ENCODE measurements around the gene HOXC10. TPM values are rescaled to one million over a fixed set of nuclear protein-coding genes. Genes with fewer than 3 reads are reported as not detected.
A peak's percentile ranks its signal among the peaks of the same experiment; 100 is the strongest.

The HOXC10 gene
- total and polyA plus RNA-seq, 2 of the 8 experiments (the other 6 are each of a cell fraction or from before 2014, with no cell fraction given), result not detected

- no peak overlapping the region for H3K56ac ChIP-seq (replicated peaks; ENCODE audit: insufficient read length, low read depth, low read length)
- H4K91ac ChIP-seq (replicated peaks; ENCODE audit: insufficient read length, low read length), result no peak overlapping the region
- no peak overlapping the region for H3K27ac ChIP-seq (ENCODE audit: low read depth, low read length)
- peak overlapping the region; percentile 34 to 38; a peak in 3 of 4 replicates for H3K4me2 ChIP-seq (ENCODE audit: insufficient read depth in 1 of 2, low read depth in 2 of 2, low read length in 2 of 2)
- H4K5ac ChIP-seq (ENCODE audit: insufficient read length, low read depth, low read length), result no peak overlapping the region
- peaks cover 99 to 100% (median 100%) of the 10 kb centered on the region in 4 experiments for H3K27me3 ChIP-seq (replicated peaks in 1 of 4; ENCODE audit: control insufficient read depth in 3 of 4, extremely low read depth in 1 of 4, insufficient read depth in 3 of 4, low read length in 3 of 4)
- H3K4ac ChIP-seq (replicated peaks; ENCODE audit: insufficient read length, low read depth, low read length), result no peak overlapping the region
- H2BK12ac ChIP-seq (ENCODE audit: low read depth, low read length), result no peak overlapping the region
- DNase-seq (ENCODE audit: low read depth in 1 of 2, low spot score in 2 of 2) (peak in 1 of 2 experiments; percentile 84), FAIRE-seq (no peak)
- H3K23me2 ChIP-seq (ENCODE audit: low read depth, low read length), result no peaks in the 10 kb centered on the region
- H3K79me2 ChIP-seq (ENCODE audit: control insufficient read depth in 1 of 2, insufficient read depth in 2 of 2, low read length in 2 of 2), result no peaks in the 10 kb centered on the region
- H3K79me1 ChIP-seq (ENCODE audit: low read depth, low read length), result no peaks in the 10 kb centered on the region
- no peak overlapping the region for H2AK5ac ChIP-seq (ENCODE audit: low read depth, low read length)
- H2BK20ac ChIP-seq (ENCODE audit: low read length), result 0 out of 2 replicates have a peak overlapping the region, but pooled peaks have one; percentile 43
- peak overlapping the region in 1 of 4 experiments; percentile 45; a peak in 3 of 8 replicates for H3K4me3 ChIP-seq (ENCODE audit: extremely low read depth in 1 of 4, insufficient read depth in 2 of 4, low read depth in 3 of 4, low read length in 4 of 4)
- no peak overlapping the region for H4K8ac ChIP-seq (ENCODE audit: extremely low read depth, insufficient read depth, low read length)
- H2BK5ac ChIP-seq (ENCODE audit: low read depth, low read length), result no peak overlapping the region
- peaks cover 22 to 39% of the 10 kb centered on the region in 2 experiments for H4K20me1 ChIP-seq (replicated peaks in 1 of 2; ENCODE audit: control insufficient read depth in 1 of 2, insufficient read depth in 2 of 2, low read length in 2 of 2)
- CTCF ChIA-PET (ENCODE audit: partially characterized antibody), result interaction anchor here (0.7 to 1.4 kb wide), 5 partner anchors 11 to 342 kb away, joined by 3 to 5 read pairs (median 4); partner anchors contain the start of gene HOXC12
- H3K23ac ChIP-seq (ENCODE audit: insufficient read length), result no peak overlapping the region
- H3K18ac ChIP-seq (ENCODE audit: extremely low read depth, low read length), result no peak overlapping the region
- peaks cover 0 to 8% (median 0%) of the 10 kb centered on the region in 4 experiments; a peak in 2 of 8 replicates for H3K36me3 ChIP-seq (ENCODE audit: control insufficient read depth in 2 of 4, insufficient read depth in 4 of 4, low read length in 3 of 4)
- H2AFZ ChIP-seq (ENCODE audit: low read length), result no peak overlapping the region
- H2BK15ac ChIP-seq (ENCODE audit: low read length), result no peak overlapping the region
- no peak overlapping the region for H3K9ac ChIP-seq (replicated peaks in 1 of 4; ENCODE audit: extremely low read depth in 1 of 4, low read depth in 3 of 4, low read length in 3 of 4)
- H3K4me1 ChIP-seq (replicated peaks in 1 of 4; ENCODE audit: control insufficient read depth in 3 of 4, insufficient read depth in 4 of 4, low read length in 3 of 4), result peaks cover 0 to 4% (median 2%) of the 10 kb centered on the region in 4 experiments; a peak in 3 of 7 replicates
- POLR2A ChIA-PET (ENCODE audit: partially characterized antibody), result interaction anchor here (0.9 to 2.2 kb wide), 4 partner anchors 12 to 25 kb away, joined by 3 to 9 read pairs (median 4); partner anchors contain the start of gene HOXC12
- H3K9me3 ChIP-seq (ENCODE audit: insufficient read depth in 2 of 2, low read depth in 1 of 2, low read length in 1 of 2), result no peaks in the 10 kb centered on the region
- H3K14ac ChIP-seq (ENCODE audit: insufficient read length), result no peak overlapping the region
- WGBS, 2 experiments (ENCODE audit: extremely low coverage in 1 of 2, insufficient coverage in 1 of 2, insufficient read length in 1 of 2, insufficient replicate concordance in 2 of 2, low coverage in 1 of 2, low lambda C conversion rate in 2 of 2, missing lambda C conversion rate in 1 of 2), result 5% methylated on average over 17 of the region's 18 CpGs; no CpG with 5 or more reads in 1 of the 2 experiments
- no peak overlapping the region for H2BK120ac ChIP-seq (replicated peaks; ENCODE audit: low read depth, low read length)
- no peak for TF ChIP-seq SIX5 (IDR thresholded peaks at IDR 0.05; ENCODE audit: low read depth, low read length)
- TF ChIP-seq RNF2 (IDR thresholded peaks at IDR 0.05; ENCODE audit: borderline replicate concordance, low read depth, low read length, missing control alignments, poor library complexity, severe bottlenecking), result peak; percentile 94
- no peak for TF ChIP-seq RFX5 (IDR thresholded peaks at IDR 0.05; ENCODE audit: borderline replicate concordance, low read depth, low read length)
- no peak for TF ChIP-seq GTF2F1 (IDR thresholded peaks at IDR 0.05; ENCODE audit: borderline replicate concordance, low read depth, low read length)
- TF ChIP-seq SIN3A (conservative IDR thresholded peaks at IDR 0.05 in 1 of 2, IDR thresholded peaks at IDR 0.05 in 1 of 2; ENCODE audit: low read depth in 1 of 2, low read length in 2 of 2), result no peak
- TF ChIP-seq ASH2L (IDR thresholded peaks at IDR 0.05; ENCODE audit: low read length), result no peak
- TF ChIP-seq TEAD4 (IDR thresholded peaks at IDR 0.05; ENCODE audit: low read depth, low read length), result no peak
- no peak for TF ChIP-seq JUN (IDR thresholded peaks at IDR 0.05; ENCODE audit: low read depth, low read length)
- no peak for TF ChIP-seq KDM5A (IDR thresholded peaks at IDR 0.05; ENCODE audit: low read length)
- TF ChIP-seq CTBP2 (IDR thresholded peaks at IDR 0.05; ENCODE audit: borderline replicate concordance, insufficient read depth, insufficient read length, low read length), result peak; percentile 50
- no peak for TF ChIP-seq JUND (IDR thresholded peaks at IDR 0.05; ENCODE audit: low read length)
Measured at GRCh38 chr12:53965281-53966084, 19.5 kb upstream of the HOXC10 start.
